OCI-LY7 (cell line): ENCODE results near the gene CST9. TPM values are rescaled to one million over a fixed set of nuclear protein-coding genes. Genes with fewer than 3 reads are reported as not detected.

ENCODE experiments used
- BruUV-seq: library from RNA; stranded (reverse); fragments of 400-500 nt; replicated peaks from 2 replicates; lab custom pipeline; 2021; lab: Mats Ljungman, UMichigan
- CTCF ChIA-PET: fragments of 300-600 bp; sonication (Branson Sonifier 250); formaldehyde crosslinking; loops from one replicate; lab custom pipeline; 2022; ENCODE audit warnings: antibody characterized with exemption; ENCODE audit not compliant: unreplicated experiment; lab: Charles Lee
- POLR2A ChIA-PET: fragments of 300-600 bp; sonication (Branson Sonifier 250); formaldehyde crosslinking; loops from one replicate; lab custom pipeline; 2022; ENCODE audit warnings: antibody characterized with exemption; lab: Charles Lee
- DNase-seq: peaks from one replicate; pipeline ENCODE4 v3.0.0-alpha.2; 2015; ENCODE audit warnings: low spot score
- H2AFZ ChIP-seq: fragments of 200-600 bp; sonication (generic), shearing (Covaris generic); 2 replicates; pipeline ENCODE4 v1.6.1; 2014; ENCODE audit warnings: mild to moderate bottlenecking, antibody characterized with exemption, low read length, moderate library complexity
- H3K27ac ChIP-seq: fragments of 200-600 bp; sonication (generic); 2 replicates; pipeline ENCODE4 v1.5.1; 2014; ENCODE audit warnings: mixed run types, low read depth, mild to moderate bottlenecking, moderate library complexity, low read length, inconsistent platforms; ENCODE audit not compliant: poor library complexity, severe bottlenecking
- H3K36me3 ChIP-seq: fragments of 200-600 bp; sonication (generic); 2 replicates; pipeline ENCODE4 v1.6.1; 2014; ENCODE audit warnings: mild to moderate bottlenecking, antibody characterized with exemption, low read length, moderate library complexity, mixed read lengths; ENCODE audit not compliant: insufficient read depth
- H3K4me1 ChIP-seq: fragments of 200-600 bp; sonication (generic); 2 replicates; pipeline ENCODE4 v1.5.1; 2014; ENCODE audit warnings: mild to moderate bottlenecking, low read length; ENCODE audit not compliant: insufficient read depth, poor library complexity, severe bottlenecking
- H3K4me2 ChIP-seq: fragments of 200-600 bp; sonication (generic); 2 replicates; pipeline ENCODE4 v1.6.1; 2014; ENCODE audit warnings: mild to moderate bottlenecking, low read length
- H3K4me3 ChIP-seq: fragments of 200-600 bp; sonication (generic); 2 replicates; pipeline ENCODE4 v1.5.1; 2014; ENCODE audit warnings: mild to moderate bottlenecking, low read depth, low read length; ENCODE audit not compliant: poor library complexity, severe bottlenecking
- H3K79me2 ChIP-seq: fragments of 200-600 bp; sonication (generic); 2 replicates; pipeline ENCODE4 v1.6.1; 2016; ENCODE audit warnings: low read depth, mild to moderate bottlenecking, low read length, moderate library complexity, mixed read lengths; ENCODE audit not compliant: insufficient read depth
- H3K9me2 ChIP-seq: fragments of 200-600 bp; sonication (generic); 2 replicates; pipeline ENCODE4 v1.6.1; 2016; ENCODE audit warnings: mild to moderate bottlenecking, low read length, mixed read lengths; ENCODE audit not compliant: insufficient read depth
- H3K9me3 ChIP-seq: fragments of 200-600 bp; sonication (generic); 2 replicates; pipeline ENCODE4 v1.6.1; 2014; ENCODE audit warnings: mild to moderate bottlenecking, mixed run types, low read length, mixed read lengths
- H4K20me1 ChIP-seq: fragments of 200-600 bp; sonication (generic); 2 replicates; pipeline ENCODE4 v1.6.1; 2014; ENCODE audit warnings: mild to moderate bottlenecking, antibody characterized with exemption, low read length, moderate library complexity, mixed read lengths; ENCODE audit not compliant: insufficient read depth
- CTCF ChIP-seq: fragments of 200-600 bp; sonication (generic); conservative IDR thresholded peaks from 2 replicates; pipeline ENCODE4 v1.5.1; 2014; ENCODE audit warnings: mild to moderate bottlenecking, antibody characterized with exemption, low read length, moderate library complexity, mixed read lengths
- EZH2phosphoT487 ChIP-seq: fragments of 200-600 bp; sonication (generic); IDR thresholded peaks from 2 replicates; pipeline ENCODE4 v1.6.1; 2018; ENCODE audit warnings: low read depth, borderline replicate concordance, mild to moderate bottlenecking, mixed run types, antibody characterized with exemption, low read length, moderate library complexity, mixed read lengths
- intact Hi-C: fragments of 100-400 bp; cut with micrococcal nuclease; formaldehyde crosslinking; loops from one replicate; pipeline ENCODE4 v1.10.0; 2022; ENCODE audit not compliant: unreplicated experiment
- total RNA-seq, 2 experiments: library from RNA; depleted of rRNA in 1 of 2; stranded (reverse); fragments of >200 nt in 1 of 2; shearing (Covaris generic) in 1 of 2; gene quantifications; 2 replicates each; pipeline ENCODE4 v1.2.3, GENCODE V29; 2014 to 2022

Gene CST9
- total RNA-seq, 2 experiments from 2014 or later, result not detected

- no peaks in the 10 kb centered on the region for H3K9me2 ChIP-seq
- no peak overlapping the region for H3K27ac ChIP-seq
- no peaks in the 10 kb centered on the region for H4K20me1 ChIP-seq
- no peak overlapping the region for H3K4me3 ChIP-seq
- ChIA-PET POLR2A (no interaction called here), CTCF (no interaction called here)
- no peaks in the 10 kb centered on the region for H3K9me3 ChIP-seq
- no peaks in the 10 kb centered on the region for H3K79me2 ChIP-seq
- H2AFZ ChIP-seq, result no peak overlapping the region
- no peaks in the 10 kb centered on the region for H3K36me3 ChIP-seq
- no peak for DNase-seq
- TF ChIP-seq EZH2phosphoT487 (no peak), CTCF (no peak)
- no peaks in the 10 kb centered on the region for H3K4me1 ChIP-seq
- BruUV-seq, result no TSS peak
- intact Hi-C loops, result no loop called here
- no peak overlapping the region for H3K4me2 ChIP-seq
Measured at GRCh38 chr20:23628402-23629016, 22.8 kb upstream of the CST9 start.

GRCh38 chr20:23627501-23627900, 21.8 kb upstream of the CST9 start:
- Histone ChIP-seq H3K79me2 (no peaks in the 10 kb centered on the region), H3K9me3 (no peaks in the 10 kb centered on the region), H3K4me1 (no peaks in the 10 kb centered on the region), H2AFZ (no peak overlapping the region), H3K9me2 (no peaks in the 10 kb centered on the region), H4K20me1 (no peaks in the 10 kb centered on the region), H3K4me3 (no peak overlapping the region), H3K27ac (no peak overlapping the region), H3K4me2 (no peak overlapping the region), H3K36me3 (no peaks in the 10 kb centered on the region)
- no peak for DNase-seq
- ChIA-PET POLR2A (interaction anchor here (0.6 kb wide), 2 partner anchors 21 to 194 kb away, joined by 3 read pairs; no protein-coding TSS in a partner anchor), CTCF (no interaction called here)
- intact Hi-C loops, result no loop called here
- BruUV-seq, result no TSS peak
- TF ChIP-seq CTCF, result no peak
- no peak for TF ChIP-seq EZH2phosphoT487

GRCh38 chr20:23626040-23626620, 20.4 kb upstream of the CST9 start:
- Histone ChIP-seq H3K27ac (no peak overlapping the region), H3K9me3 (no peaks in the 10 kb centered on the region), H4K20me1 (no peaks in the 10 kb centered on the region), H3K4me3 (no peak overlapping the region), H3K4me1 (no peaks in the 10 kb centered on the region), H3K4me2 (no peak overlapping the region), H3K79me2 (no peaks in the 10 kb centered on the region), H3K36me3 (no peaks in the 10 kb centered on the region), H3K9me2 (no peaks in the 10 kb centered on the region), H2AFZ (no peak overlapping the region)
- intact Hi-C loops, result no loop called here
- ChIA-PET CTCF (no interaction called here), POLR2A (interaction anchor here (0.6 kb wide), 1 partner anchor 566 kb away, joined by 3 read pairs; no protein-coding TSS in a partner anchor)
- no TSS peak for BruUV-seq
- TF ChIP-seq EZH2phosphoT487, result no peak
- TF ChIP-seq CTCF, result no peak
- DNase-seq, result no peak
